HG03575 (cell line): ENCODE measurements around the gene ARID1B.

Experiments
- ATAC-seq: cut with Tn5 transposase; IDR thresholded peaks from one replicate; pipeline ENCODE4 v1.9.1; 2021; ENCODE audit not compliant: unreplicated experiment, insufficient number of reproducible peaks, low FRiP score; ENCODE audit errors: extremely low read depth

The ARID1B gene

DNA sequence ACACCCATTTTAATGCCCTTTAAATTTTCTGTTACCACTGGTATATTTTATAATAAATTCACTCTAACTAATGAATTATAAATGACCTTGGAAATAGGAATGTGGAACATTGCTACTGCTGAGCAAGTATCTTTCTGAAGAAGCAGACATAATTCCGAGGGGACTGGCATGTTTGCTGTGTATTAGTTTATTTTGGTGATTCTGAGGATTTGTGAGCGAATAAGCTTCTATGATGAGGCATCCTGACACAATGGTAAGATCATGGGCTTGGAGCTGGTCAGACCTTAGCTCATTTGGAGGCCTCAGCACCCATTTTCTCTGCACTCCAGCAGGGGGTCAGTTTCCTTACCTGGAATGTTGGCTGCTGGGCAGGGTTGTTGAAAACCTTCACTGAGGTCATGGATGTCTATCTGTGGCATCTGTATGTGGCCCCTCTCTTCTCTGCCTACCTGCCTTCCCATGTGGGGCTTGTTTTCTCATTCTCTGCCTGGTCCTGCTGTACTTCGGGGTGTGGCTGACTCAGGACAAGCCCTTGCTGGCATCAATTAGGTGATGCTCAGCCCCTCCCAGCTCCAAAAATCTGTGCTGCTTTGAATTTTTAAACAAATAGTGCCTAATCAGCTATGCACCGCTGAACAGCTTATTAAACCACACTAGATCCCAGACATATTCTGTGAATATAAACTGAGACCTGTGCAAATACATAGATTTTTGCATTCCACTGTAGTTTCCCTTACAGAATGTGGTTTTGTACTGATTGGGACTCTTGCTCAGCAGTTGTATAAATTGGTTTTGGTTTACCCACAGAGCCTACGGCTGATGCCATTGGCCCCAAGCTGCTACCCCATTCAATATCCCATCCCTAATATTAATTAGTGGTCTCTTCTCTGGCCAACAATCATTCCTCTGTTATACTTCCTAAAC is 10.7 kb downstream of the ARID1B start:
- no peak for ATAC-seq

DNA sequence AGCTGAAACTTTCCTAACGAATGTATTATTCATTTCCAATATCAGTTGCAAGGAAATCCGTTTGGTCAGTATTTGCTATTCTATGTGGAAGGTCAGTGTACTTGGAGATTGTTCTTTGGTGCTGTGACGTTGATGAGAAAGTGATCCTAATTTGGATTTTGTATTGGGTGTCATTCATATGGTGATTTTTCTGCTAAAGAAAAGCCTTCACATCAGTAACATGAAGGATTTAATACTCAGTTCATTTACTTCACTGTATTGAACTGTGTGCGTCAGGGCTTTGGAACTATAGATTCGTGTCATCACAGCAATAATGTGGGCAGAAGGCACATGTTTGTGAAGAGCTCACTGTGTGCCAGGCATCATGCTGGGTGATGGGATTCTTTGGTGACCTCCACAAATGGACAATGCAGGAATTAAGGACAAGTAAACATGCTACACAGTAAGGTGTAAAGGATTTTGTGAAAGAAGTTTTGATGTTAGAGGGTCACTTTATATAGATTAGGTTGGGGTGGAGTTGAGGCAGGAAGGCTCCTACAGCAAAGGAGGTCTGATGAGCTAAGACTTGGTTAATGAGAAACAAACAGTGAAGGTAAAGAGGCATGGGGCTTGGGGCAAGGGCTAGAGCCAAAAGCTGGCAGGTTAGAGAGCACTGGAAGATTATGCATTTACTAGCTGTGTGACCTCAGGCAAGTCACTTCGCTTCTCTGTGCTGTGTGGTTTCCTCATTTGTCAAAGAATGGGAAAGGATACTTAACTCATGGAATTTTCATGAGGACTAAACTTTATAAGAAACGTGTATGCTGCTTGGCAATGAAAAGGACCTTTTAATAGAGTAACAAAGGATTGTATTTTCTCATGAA is 12.1 kb downstream of the ARID1B start:
- no peak for ATAC-seq

DNA sequence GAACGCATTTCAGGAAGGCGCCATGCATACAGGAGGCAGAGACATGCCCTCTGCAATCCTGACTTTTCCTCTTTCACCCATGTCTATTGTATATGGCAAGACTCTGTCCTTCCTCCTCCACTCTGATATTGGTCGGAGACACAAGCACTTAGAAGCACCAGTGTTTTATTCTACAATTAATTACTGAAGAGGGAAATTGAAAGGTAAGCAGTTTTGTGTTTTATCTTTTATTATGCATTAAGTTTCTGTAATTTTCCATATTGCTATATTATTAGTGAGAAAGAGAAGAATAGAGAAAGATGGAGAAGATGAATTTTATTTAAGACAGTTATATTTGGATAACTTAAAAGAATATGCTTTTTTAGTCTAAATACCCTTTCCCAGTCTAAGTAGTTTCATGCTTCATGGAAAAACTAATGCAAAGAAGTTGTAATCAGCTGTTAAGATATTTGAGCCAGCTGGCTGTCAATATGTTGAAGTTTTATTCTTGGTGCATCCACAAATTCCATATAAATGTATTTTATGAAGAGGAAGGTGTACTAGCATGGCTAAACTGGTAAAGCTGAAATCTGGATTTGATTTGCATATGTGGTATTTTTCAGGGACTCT is 13.6 kb downstream of the ARID1B start:
- no peak for ATAC-seq

DNA sequence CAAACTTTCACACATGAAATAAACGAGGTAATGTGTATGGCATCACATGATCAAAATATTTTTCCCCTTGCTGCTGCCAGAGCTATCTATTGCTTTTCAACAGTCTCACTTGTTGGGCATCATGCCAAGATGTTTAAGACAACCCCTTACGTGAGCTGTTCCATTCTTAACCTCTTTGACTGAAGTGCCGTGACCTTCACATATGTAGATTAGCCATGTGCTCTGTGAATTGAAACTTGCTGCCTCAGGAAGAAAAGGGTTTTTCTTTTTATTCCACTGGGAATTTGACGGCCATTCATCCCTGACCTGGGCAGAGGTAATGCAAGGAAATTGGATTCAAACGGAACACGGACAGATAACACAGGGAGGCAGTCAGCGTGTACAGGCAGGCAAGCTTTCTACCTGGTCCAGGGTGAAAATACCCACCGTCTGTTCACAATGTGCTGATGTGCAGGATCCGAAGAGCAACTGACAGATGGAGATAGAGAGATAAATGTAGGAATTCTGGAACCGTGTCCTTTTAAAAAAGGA is 14.2 kb downstream of the ARID1B start:
- ATAC-seq: no peak

DNA sequence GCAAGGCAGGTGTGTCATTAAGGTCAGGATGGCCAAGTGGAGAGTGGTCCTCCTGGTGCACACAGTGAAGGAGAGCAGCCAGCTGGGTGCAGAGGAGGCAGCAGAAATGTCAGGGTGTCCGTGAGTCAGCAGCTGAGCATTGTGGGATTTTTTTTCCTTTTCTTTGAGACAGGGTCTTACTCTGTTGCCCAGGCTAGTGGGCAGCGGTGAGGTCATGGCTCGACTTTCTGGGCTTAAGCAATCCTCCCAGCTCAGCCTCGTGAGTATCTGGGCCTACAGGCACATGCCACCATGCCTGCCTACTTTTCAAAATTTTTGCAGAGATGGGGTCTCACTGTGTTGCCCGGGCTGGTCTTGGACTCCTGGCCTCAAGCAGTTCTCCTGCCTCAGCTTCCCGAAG is 16.0 kb downstream of the ARID1B start:
- no peak for ATAC-seq

DNA sequence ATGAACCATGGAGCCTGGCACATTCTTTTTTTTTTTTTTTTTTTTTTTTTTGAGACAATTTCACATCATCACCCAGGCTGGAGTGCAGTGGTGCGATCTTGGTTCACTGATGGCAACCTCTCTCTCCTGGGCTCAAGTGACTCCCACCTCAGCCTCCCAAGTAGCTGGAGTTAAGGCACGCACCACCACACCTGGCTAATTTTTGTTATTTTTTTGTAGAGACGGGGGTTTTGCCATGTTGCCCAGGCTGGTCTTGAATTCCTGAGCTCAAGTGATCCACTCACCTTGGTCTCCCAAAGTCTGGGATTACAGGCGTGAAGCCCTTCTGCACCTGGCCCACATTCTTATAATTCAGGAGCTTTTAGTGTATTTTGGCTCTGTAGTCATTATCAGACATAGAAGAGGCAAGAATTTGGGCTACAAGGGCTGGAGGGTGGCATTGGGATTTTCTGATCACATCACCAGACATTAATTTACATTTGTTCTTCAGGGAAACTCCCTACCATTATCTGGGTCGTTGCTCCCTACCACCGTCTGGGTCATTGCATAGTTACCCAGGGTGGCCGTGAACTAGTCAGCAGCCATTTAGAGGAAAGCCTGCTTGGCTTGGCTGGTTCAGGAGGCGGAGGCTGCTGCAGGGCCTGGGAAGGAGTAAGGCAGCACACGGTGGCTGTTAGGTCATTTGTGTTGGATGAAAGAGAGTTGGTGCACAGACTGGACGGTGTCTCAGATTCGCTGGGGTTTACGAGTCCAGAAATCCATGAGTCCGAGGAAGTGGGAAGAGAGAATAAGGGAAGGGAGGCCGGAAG is 17.6 kb downstream of the ARID1B start:
- no peak for ATAC-seq

DNA sequence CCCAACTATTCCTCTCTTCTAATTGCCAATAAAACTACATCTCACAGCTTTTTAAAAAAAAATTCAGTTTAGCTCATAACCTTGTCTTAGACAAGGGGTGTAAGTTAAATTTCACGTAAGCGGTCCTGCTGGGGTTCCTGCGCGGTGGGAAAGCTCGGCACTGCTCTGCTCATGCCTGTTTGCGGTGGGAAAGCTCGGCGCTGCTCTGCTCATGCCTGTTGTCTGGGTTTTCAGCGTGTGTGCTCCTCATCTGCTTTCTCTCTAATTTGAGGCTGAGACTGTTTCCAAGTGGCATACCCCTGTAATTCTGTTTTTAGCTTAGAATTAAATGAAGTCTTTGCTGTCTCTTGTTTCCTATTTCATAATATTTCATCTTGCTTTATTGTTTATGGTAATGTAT is 18.6 kb downstream of the ARID1B start:
- no peak for ATAC-seq

- no peak for ATAC-seq
These were observed 19.4 kb downstream of the ARID1B start for GRCh38 chr6:156796627-156797026.

DNA sequence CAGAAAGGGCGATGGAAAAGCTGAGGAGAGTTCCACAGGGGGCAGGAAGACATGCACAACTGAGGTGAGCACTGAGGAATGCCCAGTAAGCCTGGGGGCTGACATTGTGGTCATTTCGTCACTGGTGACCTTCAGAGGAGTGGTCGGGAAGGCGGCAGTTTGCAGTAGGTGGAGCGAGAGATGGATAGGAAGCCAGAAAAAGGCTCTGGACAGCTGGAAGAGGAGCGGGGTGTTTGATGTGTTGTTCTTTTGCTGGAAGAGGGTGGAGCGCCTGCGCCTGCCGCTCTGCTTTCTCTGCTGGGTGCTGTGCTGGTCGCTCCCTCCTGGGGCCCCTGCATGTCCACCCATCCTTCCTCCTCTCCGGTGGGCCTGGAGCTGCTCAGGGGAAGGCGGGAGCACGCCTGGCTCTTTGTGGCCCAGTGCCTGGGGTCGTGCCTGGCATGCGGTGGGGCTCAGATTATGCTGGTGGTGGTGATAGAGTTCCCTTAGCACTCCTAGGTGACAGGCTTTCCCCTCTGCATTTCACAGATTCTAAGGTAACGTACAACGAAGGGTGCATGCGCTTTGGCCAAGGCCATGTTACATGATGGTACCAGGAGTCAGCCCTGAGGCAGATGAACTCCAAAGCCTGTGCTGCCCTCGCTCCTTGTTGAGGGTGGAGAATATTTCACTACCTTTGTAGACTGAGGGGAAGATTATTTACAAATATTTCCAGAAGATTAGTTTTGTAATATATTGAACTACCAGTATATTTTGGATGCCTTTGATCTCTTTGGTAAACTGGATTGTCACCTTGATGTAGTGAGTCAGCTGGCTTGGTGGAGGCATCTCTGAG is 20.9 kb downstream of the ARID1B start:
- ATAC-seq: no peak

GRCh38 chr6:156801712-156802111 is 24.5 kb downstream of the ARID1B start:
- no peak for ATAC-seq

DNA sequence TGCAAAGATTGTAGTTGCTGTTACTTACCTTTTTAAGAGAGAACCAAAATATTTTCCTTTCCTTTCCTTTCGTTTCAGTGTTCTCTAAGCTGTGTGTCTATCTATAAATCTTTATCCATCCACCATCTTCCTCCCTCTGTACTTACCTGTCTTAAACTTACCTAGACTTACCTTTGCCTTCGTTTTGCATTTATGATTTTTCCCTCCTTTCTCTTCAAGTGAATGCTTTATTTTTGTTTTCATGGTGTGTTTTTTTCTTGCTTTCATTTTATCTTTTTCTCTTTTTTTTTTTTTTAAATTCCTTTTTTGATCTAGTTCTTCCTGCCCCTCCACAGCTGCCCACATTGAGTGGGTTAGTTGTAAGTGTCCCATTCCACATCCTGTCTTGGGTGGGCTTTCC is 26.2 kb downstream of the ARID1B start:
- ATAC-seq: no peak

DNA sequence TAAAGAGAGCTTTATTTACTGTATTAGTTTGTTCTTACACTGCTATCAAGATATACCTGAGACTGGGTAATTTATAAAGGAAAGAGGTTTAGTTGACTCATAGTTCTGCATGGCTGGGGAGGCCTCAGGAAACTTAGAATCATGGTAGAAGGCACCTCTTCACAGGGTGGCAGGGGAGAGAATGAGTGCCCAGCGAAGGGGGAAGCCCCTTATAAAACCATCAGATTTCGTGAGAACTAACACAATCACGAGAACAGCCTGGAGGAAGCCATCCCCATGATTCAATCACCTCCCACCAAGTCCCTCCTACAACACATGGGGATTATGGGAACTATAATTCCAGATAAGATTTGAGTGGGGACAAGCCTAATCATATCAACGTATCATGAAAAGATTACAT is 27.2 kb downstream of the ARID1B start:
- no peak for ATAC-seq

DNA sequence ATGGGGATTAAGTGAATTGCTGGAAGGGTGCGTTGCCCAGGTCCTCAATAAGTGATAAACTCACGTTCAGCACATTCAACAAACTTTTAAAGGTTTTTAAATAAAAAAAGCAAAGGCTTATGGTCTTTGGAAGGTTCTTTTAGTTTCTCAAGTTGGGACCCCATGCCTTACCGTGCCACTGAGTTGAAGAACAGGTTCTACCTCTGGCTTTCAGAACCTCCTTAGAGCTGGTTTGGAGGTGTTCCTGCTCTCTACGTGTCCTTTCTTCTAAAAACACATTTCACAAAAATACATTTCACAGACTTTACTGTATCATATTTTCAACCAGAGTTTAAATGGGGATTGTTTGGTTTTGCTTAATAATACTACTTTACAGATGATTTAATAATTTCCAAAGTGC is 29.0 kb downstream of the ARID1B start:
- no peak for ATAC-seq

GRCh38 chr6:156807028-156807427 is 29.9 kb downstream of the ARID1B start:
- no peak for ATAC-seq

DNA sequence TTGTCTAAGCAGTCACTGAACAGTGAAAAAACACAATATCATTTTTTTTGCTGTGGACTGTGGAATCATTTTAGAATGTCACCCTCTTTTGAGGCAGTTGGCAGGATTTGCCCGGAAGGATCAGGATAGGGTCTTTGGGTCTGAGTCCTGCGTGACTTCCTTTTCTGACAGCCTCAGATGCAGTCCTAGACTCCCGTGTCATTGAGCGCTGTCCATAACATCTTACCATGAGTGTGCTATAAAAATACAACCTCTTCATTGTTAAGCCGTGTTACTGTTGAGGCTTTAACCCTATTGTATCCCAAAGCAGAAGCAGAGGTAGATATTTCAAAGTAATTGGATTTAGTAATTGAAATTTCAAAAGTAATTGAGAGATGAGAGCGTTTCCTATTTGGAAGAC is 30.6 kb downstream of the ARID1B start:
- ATAC-seq: no peak

GRCh38 chr6:156808287-156808686 is 31.1 kb downstream of the ARID1B start:
- ATAC-seq: no peak

DNA sequence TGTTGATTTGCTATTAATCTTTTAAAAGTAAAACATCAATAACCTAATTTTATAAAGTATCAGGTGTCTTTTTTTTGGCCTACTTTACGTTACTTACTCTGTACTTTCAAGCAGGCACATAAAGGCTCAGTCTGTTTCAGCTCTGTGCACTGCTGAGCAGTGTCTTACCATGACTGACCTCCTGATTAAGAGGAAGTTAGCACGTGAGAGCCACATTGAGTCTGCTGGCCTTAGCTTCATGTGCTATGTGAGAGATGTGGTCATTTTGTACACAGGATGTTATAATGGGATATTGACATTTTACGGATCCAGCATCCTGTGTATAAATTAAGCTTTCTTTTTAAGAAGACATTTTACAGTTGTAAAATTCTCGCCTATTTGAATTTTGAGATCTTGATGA is 31.9 kb downstream of the ARID1B start:
- ATAC-seq: peak; percentile 72
